ENCODE measurements around the gene RNF222. TPM values are rescaled to one million over a fixed set of nuclear protein-coding genes. Genes with fewer than 3 reads are reported as not detected.

The RNF222 gene
- total and polyA plus RNA-seq, 2 of the 8 experiments (the other 6 are each of a cell fraction or from before 2014, with no cell fraction given): not detected

GRCh38 chr17:8409966-8410882 is 12.6 kb upstream of the RNF222 start (continued):
- TF ChIP-seq EP300 (IDR thresholded peaks at IDR 0.05; ENCODE audit: borderline replicate concordance in 1 of 2, low read depth in 2 of 2, low read length in 2 of 2) (no peak), POU5F1 (IDR thresholded peaks at IDR 0.05; ENCODE audit: low read depth, low read length) (no peak), SAP30 (IDR thresholded peaks at IDR 0.05; ENCODE audit: insufficient read depth, insufficient replicate concordance, low read length) (no peak), TAF7 (optimal IDR thresholded peaks at IDR 0.05; ENCODE audit: borderline replicate concordance, low read depth, low read length) (no peak), TAF1 (IDR thresholded peaks at IDR 0.05; ENCODE audit: low read depth, low read length) (no peak), SP4 (IDR thresholded peaks at IDR 0.05; ENCODE audit: low read length) (no peak), TCF12 (IDR thresholded peaks at IDR 0.05; ENCODE audit: low read depth, low read length) (no peak), NANOG (IDR thresholded peaks at IDR 0.05; ENCODE audit: insufficient read depth, low read depth, low read length, poor library complexity, severe bottlenecking) (no peak), CHD2 (IDR thresholded peaks at IDR 0.05; ENCODE audit: low read length) (no peak)

Data from H1 (cell line).